K562 (cell line): ENCODE measurements around the gene TLR1. TPM values are rescaled to one million over a fixed set of nuclear protein-coding genes. Genes with fewer than 3 reads are reported as not detected.

Experiments used
- ATAC-seq: fragments of 200-7000 bp; cut with Tn5 transposase; 3 replicates; pipeline ENCODE4 v1.9.1; 2020; ENCODE audit warnings: moderate library complexity
- BruUV-seq: library from RNA; stranded (reverse); fragments of 400-500 nt; replicated peaks from 2 replicates; lab custom pipeline; 2021; lab: Mats Ljungman, UMichigan
- CTCF ChIA-PET: fragments of 300-600 bp; formaldehyde crosslinking; extraction: SDS; loops from one replicate; lab custom pipeline; 2021; ENCODE audit warnings: low intra/inter-chr PET ratio; lab: Yijun Ruan, JAX
- POLR2A ChIA-PET: fragments of 300-600, 350-650 bp; sonication (Branson Sonifier 250); formaldehyde crosslinking; extraction: SDS; loops from one replicate; lab custom pipeline; 2021; ENCODE audit warnings: antibody characterized with exemption, inconsistent platforms; lab: Yijun Ruan, JAX
- DNase-seq, 4 experiments: peaks; one replicate each; pipeline versions ENCODE4 v3.0.0 to v3.0.0-alpha.2; 2011 to 2018; ENCODE audit warnings: low spot score in 3 of 4, mixed read lengths in 3 of 4; ENCODE audit errors: extremely low read depth in 1 of 4
- FAIRE-seq: peaks from 2 replicates; lab custom pipeline; 2011; peaks lifted over from hg19 to GRCh38; lab: Jason Lieb, UNC
- H2AFZ ChIP-seq: 2 replicates; pipeline ENCODE4 v1.6.0; 2011; ENCODE audit warnings: low read depth, low read length, control low read depth, inconsistent platforms
- H3K27ac ChIP-seq: fragments of 200-600 bp; 3 replicates; pipeline ENCODE4 v1.8.0; 2011; ENCODE audit warnings: low read depth, mild to moderate bottlenecking, control low read depth, inconsistent platforms, low read length, moderate library complexity, mixed read lengths; ENCODE audit errors: extremely low read depth
- H3K27me3 ChIP-seq, 2 experiments: fragments of 300-600 bp in 1 of 2; 2 replicates in 1 of 2; 3 replicates in 1 of 2; pipeline versions ENCODE4 v1.6.0 to v1.8.0; 2011; ENCODE audit warnings: inconsistent platforms in 2 of 2, low read length in 2 of 2, mild to moderate bottlenecking in 1 of 2, mixed read lengths in 1 of 2, moderate library complexity in 1 of 2; ENCODE audit not compliant: control insufficient read depth in 2 of 2, insufficient read depth in 2 of 2
- H3K36me3 ChIP-seq: fragments of 300-600 bp; 3 replicates; pipeline ENCODE4 v1.8.0; 2011; ENCODE audit warnings: mild to moderate bottlenecking, low read length, inconsistent platforms; ENCODE audit not compliant: control insufficient read depth, insufficient read depth
- H3K4me1 ChIP-seq, 2 experiments: fragments of 200-600 bp in 1 of 2; replicated peaks in 1 of 2; 2 replicates in 1 of 2; 3 replicates in 1 of 2; pipeline versions ENCODE4 v1.5.1 to v1.8.0; 2011; ENCODE audit warnings: inconsistent platforms in 2 of 2, low read length in 2 of 2, mild to moderate bottlenecking in 1 of 2, mixed read lengths in 1 of 2, moderate library complexity in 1 of 2; ENCODE audit not compliant: control insufficient read depth in 2 of 2, insufficient read depth in 2 of 2
- H3K4me2 ChIP-seq: 2 replicates; pipeline ENCODE4 v1.6.1; 2011; ENCODE audit warnings: low read length, control low read depth, inconsistent platforms, mixed read lengths; ENCODE audit not compliant: insufficient read depth
- H3K4me3 ChIP-seq: fragments of 200-600 bp; sonication (generic), shearing (Covaris generic); 2 replicates; pipeline ENCODE4 v1.5.1; 2016; ENCODE audit warnings: control low read depth, inconsistent platforms
- H3K79me2 ChIP-seq: fragments of 200-600 bp; 3 replicates; pipeline ENCODE4 v1.8.0; 2011; ENCODE audit warnings: low read length, inconsistent platforms; ENCODE audit not compliant: control insufficient read depth, insufficient read depth
- H3K9ac ChIP-seq, 2 experiments: 2 replicates each; pipeline versions ENCODE4 v1.6.0 to v1.6.1; 2011; ENCODE audit warnings: low read depth in 2 of 2, low read length in 2 of 2, control low read depth in 1 of 2, inconsistent platforms in 1 of 2, mild to moderate bottlenecking in 1 of 2, mixed read lengths in 1 of 2; ENCODE audit not compliant: insufficient read depth in 1 of 2
- H3K9me1 ChIP-seq: one replicate; pipeline ENCODE4 v1.6.0; 2011; ENCODE audit warnings: inconsistent platforms, mild to moderate bottlenecking, low read length, moderate library complexity; ENCODE audit not compliant: control insufficient read depth, insufficient read depth
- H3K9me3 ChIP-seq: replicated peaks from 2 replicates; pipeline ENCODE4 v1.5.1; 2011; ENCODE audit warnings: low read depth, low read length, inconsistent platforms; ENCODE audit not compliant: control insufficient read depth, insufficient read depth
- H4K20me1 ChIP-seq: replicated peaks from 2 replicates; pipeline ENCODE4 v1.6.1; 2011; ENCODE audit warnings: low read length, inconsistent platforms, mixed read lengths; ENCODE audit not compliant: control insufficient read depth, insufficient read depth
- BCOR ChIP-seq: fragments of 450-650 bp; IDR thresholded peaks from 2 replicates; pipeline ENCODE4 v1.6.1; 2016
- HMGN3 ChIP-seq: IDR thresholded peaks from 2 replicates; pipeline ENCODE4 v1.6.1; 2011; ENCODE audit warnings: borderline replicate concordance, low read depth, mild to moderate bottlenecking, mixed read lengths, low read length; ENCODE audit not compliant: insufficient read length; ENCODE audit errors: extremely low read depth
- NFE2L1 ChIP-seq: fragments of 450-650 bp; IDR thresholded peaks from 2 replicates; pipeline ENCODE4 v1.6.1; 2016; ENCODE audit warnings: missing genetic modification characterization, low read depth, mild to moderate bottlenecking, missing compliant biosample characterization, moderate library complexity, borderline replicate concordance
- NR2F6 ChIP-seq: fragments of 450-650 bp; formaldehyde crosslinking; IDR thresholded peaks from 2 replicates; pipeline ENCODE4 v1.4.0; 2020; ENCODE audit warnings: mild to moderate bottlenecking
- RBBP5 ChIP-seq: fragments of 200-600 bp; sonication (generic); IDR thresholded peaks from 2 replicates; pipeline ENCODE4 v1.6.1; 2012; ENCODE audit warnings: borderline replicate concordance, mild to moderate bottlenecking, low read length, control low read depth, inconsistent platforms; ENCODE audit not compliant: insufficient read depth, poor library complexity, severe bottlenecking
- STAT5B ChIP-seq: fragments of 250-450 bp; sonication (Bioruptor Pico); IDR thresholded peaks from 2 replicates; pipeline ENCODE4 v1.8.0; 2021; ENCODE audit warnings: mild to moderate bottlenecking, inconsistent platforms
- TCF3 ChIP-seq: sonication (generic); formaldehyde crosslinking; IDR thresholded peaks from 2 replicates; pipeline ENCODE4 v1.4.0; 2020; ENCODE audit warnings: mild to moderate bottlenecking, missing genetic modification reagents
- ZKSCAN3 ChIP-seq: fragments of 250-450 bp; sonication (Bioruptor Pico); IDR thresholded peaks from 2 replicates; pipeline ENCODE4 v1.4.0; 2020
- ZNF174 ChIP-seq: fragments of 250-450 bp; sonication (Bioruptor Pico); IDR thresholded peaks from 2 replicates; pipeline ENCODE4 v1.4.0; 2020; ENCODE audit warnings: mild to moderate bottlenecking
- ZNF274 ChIP-seq: IDR thresholded peaks from 2 replicates; pipeline ENCODE4 v1.6.1; 2011; ENCODE audit warnings: low read depth, mild to moderate bottlenecking, low read length, moderate library complexity, borderline replicate concordance
- WGBS: fragments of 100-300 bp; shearing (Covaris generic); methylation state at CpG from one replicate; pipeline ENCODE4 v1.1.6; 2016; ENCODE audit warnings: low coverage, mixed read lengths; ENCODE audit not compliant: insufficient coverage; ENCODE audit errors: missing lambda C conversion rate; 5-methylcytosine and 5-hydroxymethylcytosine counted together
- in situ Hi-C: fragments of 300-500 bp; cut with MboI; formaldehyde crosslinking; loops from 4 replicates; pipeline ENCODE4 v1.15.0; 2018; ENCODE audit warnings: inconsistent platforms, mixed read lengths
- intact Hi-C: fragments of 100-400 bp; cut with micrococcal nuclease; formaldehyde crosslinking; loops from 2 replicates; pipeline ENCODE4 v1.14.2; 2022
- polyA plus RNA-seq, 8 experiments: library from polyadenylated mRNA; depleted of rRNA in 4 of 8; stranded (reverse) in 5 of 8; unstranded in 3 of 8; fragments of >200 nt; fragmentation: Nextera tagmentation in 2 of 8; fragmentation: Illumina TruSeq in 1 of 8; extraction: Ambion mirVana in 2 of 8; extraction: Trizol in 1 of 8; gene quantifications; 2 replicates each; pipeline versions ENCODE4 v1.2.1 to v1.2.3, GENCODE V29; 2011 to 2014; ENCODE audit warnings: inconsistent platforms in 1 of 8, missing spikeins in 1 of 8
- total RNA-seq, 7 experiments: library from RNA; depleted of rRNA in 6 of 7; stranded (reverse); fragments of >200 nt in 6 of 7; fragmentation: Illumina TruSeq in 2 of 7; extraction: Trizol in 2 of 7; gene quantifications; 2 replicates each; pipeline versions ENCODE4 v1.2.1 to v1.2.3, GENCODE V29; 2011 to 2021; ENCODE audit warnings: low replicate concordance in 1 of 7
- TF ChIP-seq, protein P1 (sequence below), 2 experiments: fragments of 250-450 bp in 1 of 2; fragments of 450-650 bp in 1 of 2; sonication (Bioruptor Pico) in 1 of 2; IDR thresholded peaks; 2 replicates each; pipeline versions ENCODE4 v1.6.1 to v1.8.0; 2016 to 2021; ENCODE audit warnings: mild to moderate bottlenecking in 2 of 2, moderate library complexity in 2 of 2, missing compliant biosample characterization in 1 of 2, missing genetic modification characterization in 1 of 2
- TF ChIP-seq, protein P2 (sequence below): fragments of 450-650 bp; IDR thresholded peaks from 2 replicates; pipeline ENCODE4 v1.6.1; 2018; ENCODE audit not compliant: partially characterized antibody

The TLR1 gene
- total and polyA plus RNA-seq, 9 of the 15 experiments (the other 6 are each of a cell fraction or from before 2014, with no cell fraction given) = 0.11 to 0.49 (median 0.29) TPM

DNA sequence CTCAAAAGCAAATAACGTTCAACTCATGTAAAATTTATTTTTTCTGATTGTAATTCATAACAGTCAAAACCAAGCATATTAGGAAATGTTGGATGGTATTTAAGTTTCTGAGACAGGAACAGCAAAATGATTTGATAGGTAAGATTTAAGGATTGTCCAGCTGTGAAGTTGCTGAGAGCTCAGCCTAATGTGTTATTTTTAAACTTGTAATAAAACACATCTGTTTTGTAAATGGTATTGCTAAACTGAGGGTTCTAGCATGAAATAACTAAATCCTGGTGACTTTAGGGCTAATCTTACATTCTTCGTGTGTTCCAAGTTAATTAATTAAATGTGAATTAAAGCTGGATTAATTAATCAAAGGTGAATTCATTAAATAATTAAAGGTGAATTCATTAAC, 35.1 kb downstream of the TLR1 start:
- no peak overlapping the region for H3K4me3 ChIP-seq
- ChIA-PET POLR2A (interaction anchor here (1.0 kb wide), 1 partner anchor 110 kb away, joined by 3 read pairs; no protein-coding TSS in a partner anchor), CTCF (no interaction called here)
- DNase-seq (no peak), FAIRE-seq (no peak), ATAC-seq (no peak)
- no peaks in the 10 kb centered on the region for H3K79me2 ChIP-seq
- no peaks in the 10 kb centered on the region for H3K9me3 ChIP-seq
- 2% methylated on average over 2 of the region's 2 CpGs for WGBS
- BruUV-seq = no TSS peak
- intact Hi-C loops = no loop called here
- H3K27ac ChIP-seq = no peak overlapping the region
- TF ChIP-seq NR2F6 (no peak), RBBP5 (no peak), TCF3 (CRISPR knock-in tag) (no peak), STAT5B (CRISPR knock-in tag) (no peak), NFE2L1 (tag) (no peak), BCOR (no peak)
- H2AFZ ChIP-seq = no peak overlapping the region
- H4K20me1 ChIP-seq = no peaks in the 10 kb centered on the region
- H3K4me2 ChIP-seq = no peak overlapping the region
- no peaks in the 10 kb centered on the region for H3K9me1 ChIP-seq
- in situ Hi-C loops = loop anchor here (10.0 kb wide), 1 partner anchor 375 kb away; no protein-coding TSS in a partner anchor
- peaks cover 7 to 18% of the 10 kb centered on the region in 2 experiments; a peak in 3 of 5 replicates for H3K27me3 ChIP-seq
- no peaks in the 10 kb centered on the region for H3K36me3 ChIP-seq
- H3K9ac ChIP-seq = no peak overlapping the region
- H3K4me1 ChIP-seq = no peaks in the 10 kb centered on the region

DNA sequence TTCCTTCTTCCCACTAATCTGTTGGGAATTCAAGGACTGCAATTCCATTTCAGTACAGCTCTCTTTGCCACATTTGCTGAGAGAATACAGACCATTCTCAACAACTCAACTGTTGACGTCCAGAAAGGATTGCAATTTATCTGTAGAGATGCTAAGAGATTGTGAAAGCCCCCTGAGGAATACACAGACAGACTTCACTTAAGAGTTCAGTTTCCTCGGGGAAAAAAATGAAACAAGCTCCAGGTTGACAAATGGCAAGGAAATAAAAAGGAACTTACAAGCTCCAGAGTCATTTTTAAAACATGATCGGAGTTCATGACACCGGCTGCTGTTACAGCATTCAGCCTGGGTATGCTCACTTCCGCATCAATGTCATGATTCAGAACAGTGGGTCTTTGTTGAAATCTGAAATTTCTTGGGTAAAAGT, 35.6 kb downstream of the TLR1 start:
- Histone ChIP-seq H3K9me3 (no peaks in the 10 kb centered on the region), H3K9me1 (no peaks in the 10 kb centered on the region), H3K27me3 (peaks cover 7 to 18% of the 10 kb centered on the region in 2 experiments; a peak in 3 of 5 replicates), H3K27ac (no peak overlapping the region), H4K20me1 (no peaks in the 10 kb centered on the region), H3K9ac (no peak overlapping the region), H3K4me1 (no peaks in the 10 kb centered on the region), H3K36me3 (no peaks in the 10 kb centered on the region), H2AFZ (no peak overlapping the region), H3K79me2 (no peaks in the 10 kb centered on the region), H3K4me3 (no peak overlapping the region), H3K4me2 (no peak overlapping the region)
- CTCF ChIA-PET = no interaction called here
- POLR2A ChIA-PET = interaction anchor here (1.0 kb wide), 1 partner anchor 110 kb away, joined by 3 read pairs; no protein-coding TSS in a partner anchor
- in situ Hi-C loops = loop anchor here (10.0 kb wide), 1 partner anchor 376 kb away; no protein-coding TSS in a partner anchor
- ATAC-seq = no peak
- no peak for FAIRE-seq
- DNase-seq = no peak
- intact Hi-C loops = no loop called here
- WGBS = 13% methylated on average over 5 of the region's 5 CpGs
- no TSS peak for BruUV-seq
- TF ChIP-seq ZNF274 (no peak), ZKSCAN3 (no peak), ZNF174 (CRISPR knock-in tag) (no peak), HMGN3 (no peak)
- TF ChIP-seq, protein P1, sequence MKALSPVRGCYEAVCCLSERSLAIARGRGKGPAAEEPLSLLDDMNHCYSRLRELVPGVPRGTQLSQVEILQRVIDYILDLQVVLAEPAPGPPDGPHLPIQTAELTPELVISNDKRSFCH (CRISPR knock-in tag; IDR thresholded peaks at IDR 0.05) = no peak
- TF ChIP-seq, protein P1 (tag; IDR thresholded peaks at IDR 0.05) = no peak
- TF ChIP-seq, protein P2, sequence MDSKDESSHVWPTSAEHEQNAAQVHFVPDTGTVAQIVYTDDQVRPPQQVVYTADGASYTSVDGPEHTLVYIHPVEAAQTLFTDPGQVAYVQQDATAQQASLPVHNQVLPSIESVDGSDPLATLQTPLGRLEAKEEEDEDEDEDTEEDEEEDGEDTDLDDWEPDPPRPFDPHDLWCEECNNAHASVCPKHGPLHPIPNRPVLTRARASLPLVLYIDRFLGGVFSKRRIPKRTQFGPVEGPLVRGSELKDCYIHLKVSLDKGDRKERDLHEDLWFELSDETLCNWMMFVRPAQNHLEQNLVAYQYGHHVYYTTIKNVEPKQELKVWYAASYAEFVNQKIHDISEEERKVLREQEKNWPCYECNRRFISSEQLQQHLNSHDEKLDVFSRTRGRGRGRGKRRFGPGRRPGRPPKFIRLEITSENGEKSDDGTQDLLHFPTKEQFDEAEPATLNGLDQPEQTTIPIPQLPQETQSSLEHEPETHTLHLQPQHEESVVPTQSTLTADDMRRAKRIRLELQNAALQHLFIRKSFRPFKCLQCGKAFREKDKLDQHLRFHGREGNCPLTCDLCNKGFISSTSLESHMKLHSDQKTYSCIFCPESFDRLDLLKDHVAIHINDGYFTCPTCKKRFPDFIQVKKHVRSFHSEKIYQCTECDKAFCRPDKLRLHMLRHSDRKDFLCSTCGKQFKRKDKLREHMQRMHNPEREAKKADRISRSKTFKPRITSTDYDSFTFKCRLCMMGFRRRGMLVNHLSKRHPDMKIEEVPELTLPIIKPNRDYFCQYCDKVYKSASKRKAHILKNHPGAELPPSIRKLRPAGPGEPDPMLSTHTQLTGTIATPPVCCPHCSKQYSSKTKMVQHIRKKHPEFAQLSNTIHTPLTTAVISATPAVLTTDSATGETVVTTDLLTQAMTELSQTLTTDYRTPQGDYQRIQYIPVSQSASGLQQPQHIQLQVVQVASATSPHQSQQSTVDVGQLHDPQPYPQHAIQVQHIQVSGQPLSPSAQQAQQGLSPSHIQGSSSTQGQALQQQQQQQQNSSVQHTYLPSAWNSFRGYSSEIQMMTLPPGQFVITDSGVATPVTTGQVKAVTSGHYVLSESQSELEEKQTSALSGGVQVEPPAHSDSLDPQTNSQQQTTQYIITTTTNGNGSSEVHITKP = no peak
